ENCODE results near the gene ARFGAP2. TPM values are rescaled to one million over a fixed set of nuclear protein-coding genes. Genes with fewer than 3 reads are reported as not detected.
"Not testable (repeated sequence)": the region's sequence is repeated elsewhere in the genome, so short reads cannot be mapped to it uniquely, and the experiment has no call there.

The ARFGAP2 gene
- total and polyA plus RNA-seq, 4 donors = 51.2 to 140 (median 94.1) TPM

- no peak for TF ChIP-seq CTCF (IDR thresholded peaks at IDR 0.05; ENCODE audit: control extremely low read depth, extremely low read depth)
- Histone ChIP-seq H3K27ac (ENCODE audit: low read depth in 1 of 2, low read length in 1 of 2) (peak overlapping the region; percentile 87 to 95), H3K27me3 (ENCODE audit: control insufficient read depth in 3 of 3, insufficient read depth in 3 of 3, low read length in 2 of 3) (no peaks in the 10 kb centered on the region), H3K4me1 (ENCODE audit: control insufficient read depth in 5 of 5, insufficient read depth in 5 of 5, low read length in 5 of 5) (peaks cover 0 to 26% (median 8%) of the 10 kb centered on the region in 5 donors), H3K4me3 (peak overlapping the region; percentile 47), H3K9ac (ENCODE audit: insufficient read depth in 1 of 2, low read length in 2 of 2) (no peak overlapping the region), H3K9me3 (ENCODE audit: control insufficient read depth in 4 of 4, insufficient read depth in 3 of 4, low read length in 3 of 4) (no peaks in the 10 kb centered on the region), H3K36me3 (ENCODE audit: control insufficient read depth in 4 of 4, insufficient read depth in 4 of 4, low read length in 4 of 4) (peaks cover 0 to 6% (median 1%) of the 10 kb centered on the region in 4 donors)
- 5 to 10% methylated on average over 20 of the region's 20 CpGs for WGBS, 2 donors
- DNase-seq (peak; percentile 82 to 90 (median 87)), ATAC-seq (ENCODE audit: insufficient read depth, low FRiP score) (peak; percentile 87)
Observed at GRCh38 chr11:47213950-47214565, 37.4 kb upstream of the ARFGAP2 start.

GRCh38 chr11:47212938-47213337, 36.3 kb upstream of the ARFGAP2 start:
- peaks cover 0 to 4% (median under 1%) of the 10 kb centered on the region in 4 donors for H3K36me3 ChIP-seq (ENCODE audit: control insufficient read depth in 4 of 4, insufficient read depth in 4 of 4, low read length in 4 of 4)
- no peaks in the 10 kb centered on the region for H3K27me3 ChIP-seq (ENCODE audit: control insufficient read depth in 3 of 3, insufficient read depth in 3 of 3, low read length in 2 of 3)
- ATAC-seq (ENCODE audit: insufficient read depth, low FRiP score) (no peak), DNase-seq (no peak)
- WGBS, 2 donors = 83 to 93% methylated on average over 12 of the region's 12 CpGs
- H3K4me1 ChIP-seq (ENCODE audit: control insufficient read depth in 5 of 5, insufficient read depth in 5 of 5, low read length in 5 of 5) = peaks cover 0 to 26% (median 8%) of the 10 kb centered on the region in 5 donors
- H3K27ac ChIP-seq (ENCODE audit: low read depth in 1 of 2, low read length in 1 of 2) = no peak overlapping the region
- no peak overlapping the region for H3K9ac ChIP-seq (ENCODE audit: insufficient read depth in 1 of 2, low read length in 2 of 2)
- H3K9me3 ChIP-seq (ENCODE audit: control insufficient read depth in 4 of 4, insufficient read depth in 3 of 4, low read length in 3 of 4) = no peaks in the 10 kb centered on the region
- no peak overlapping the region for H3K4me3 ChIP-seq
- no peak for TF ChIP-seq CTCF (IDR thresholded peaks at IDR 0.05; ENCODE audit: control extremely low read depth, extremely low read depth)

GRCh38 chr11:47208628-47209027, 31.9 kb upstream of the ARFGAP2 start:
- WGBS, 2 donors = 87 to 92% methylated on average over 5 of the region's 5 CpGs
- Histone ChIP-seq H3K36me3 (ENCODE audit: control insufficient read depth in 4 of 4, insufficient read depth in 4 of 4, low read length in 4 of 4) (no peaks in the 10 kb centered on the region), H3K4me1 (ENCODE audit: control insufficient read depth in 5 of 5, insufficient read depth in 5 of 5, low read length in 5 of 5) (no peaks in the 10 kb centered on the region), H3K9me3 (ENCODE audit: control insufficient read depth in 4 of 4, insufficient read depth in 3 of 4, low read length in 3 of 4) (no peaks in the 10 kb centered on the region), H3K27ac (ENCODE audit: low read depth in 1 of 2, low read length in 1 of 2) (no peak overlapping the region), H3K27me3 (ENCODE audit: control insufficient read depth in 3 of 3, insufficient read depth in 3 of 3, low read length in 2 of 3) (no peaks in the 10 kb centered on the region), H3K4me3 (no peak overlapping the region), H3K9ac (ENCODE audit: insufficient read depth in 1 of 2, low read length in 2 of 2) (no peak overlapping the region)
- DNase-seq (no peak), ATAC-seq (ENCODE audit: insufficient read depth, low FRiP score) (no peak)
- no peak for TF ChIP-seq CTCF (IDR thresholded peaks at IDR 0.05; ENCODE audit: control extremely low read depth, extremely low read depth)

- not testable (repeated sequence) for ATAC-seq (ENCODE audit: insufficient read depth, low FRiP score); H3K9me3 ChIP-seq (ENCODE audit: control insufficient read depth in 4 of 4, insufficient read depth in 3 of 4, low read length in 3 of 4); H3K4me1 ChIP-seq (ENCODE audit: control insufficient read depth in 5 of 5, insufficient read depth in 5 of 5, low read length in 5 of 5); H3K27me3 ChIP-seq (ENCODE audit: control insufficient read depth in 3 of 3, insufficient read depth in 3 of 3, low read length in 2 of 3); H3K36me3 ChIP-seq (ENCODE audit: control insufficient read depth in 4 of 4, insufficient read depth in 4 of 4, low read length in 4 of 4); H3K9ac ChIP-seq (ENCODE audit: insufficient read depth in 1 of 2, low read length in 2 of 2); H3K27ac ChIP-seq (ENCODE audit: low read depth in 1 of 2, low read length in 1 of 2); DNase-seq; H3K4me3 ChIP-seq
- WGBS, 2 donors = 95% methylated on average over 13 of the region's 13 CpGs
Observed at GRCh38 chr11:47208008-47208552, 31.4 kb upstream of the ARFGAP2 start.
